Activated B cell treated with CpG ODN at 0.5 μM for 24 hours (primary cell): ENCODE measurements around the gene CDC73. TPM values are rescaled to one million over a fixed set of nuclear protein-coding genes. Genes with fewer than 3 reads are reported as not detected.

Experiments
- ATAC-seq: fragments of 200-7000 bp; cut with Tn5 transposase; one replicate; pipeline ENCODE4 v1.10.0; 2021; ENCODE audit warnings: low read depth, mild to moderate bottlenecking, moderate library complexity
- CTCF ChIA-PET: fragments of 350-600 bp; sonication (Branson Sonifier 250); formaldehyde crosslinking; loops from one replicate; lab custom pipeline; 2021; ENCODE audit warnings: antibody characterized with exemption; lab: Charles Lee
- POLR2A ChIA-PET: fragments of 350-600 bp; sonication (Branson Sonifier 250); formaldehyde crosslinking; loops from one replicate; lab custom pipeline; 2021; ENCODE audit warnings: antibody characterized with exemption; lab: Charles Lee
- DNase-seq: peaks from one replicate; pipeline ENCODE4 v3.0.0; 2022
- H3K27ac Mint-ChIP-seq: one replicate; pipeline ENCODE4 v1.8.0; 2020; ENCODE audit warnings: mixed read lengths
- H3K27me3 Mint-ChIP-seq: one replicate; pipeline ENCODE4 v1.8.0; 2021; ENCODE audit warnings: mixed read lengths
- H3K36me3 Mint-ChIP-seq: one replicate; pipeline ENCODE4 v1.8.0; 2021; ENCODE audit warnings: low read depth, mixed read lengths
- H3K4me1 Mint-ChIP-seq: one replicate; pipeline ENCODE4 v1.8.0; 2021; ENCODE audit warnings: mixed read lengths
- H3K4me3 Mint-ChIP-seq: one replicate; pipeline ENCODE4 v1.8.0; 2020; ENCODE audit warnings: mild to moderate bottlenecking, mixed read lengths
- H3K9me3 Mint-ChIP-seq: one replicate; pipeline ENCODE4 v1.8.0; 2020; ENCODE audit warnings: mixed read lengths
- intact Hi-C: fragments of 100-400 bp; cut with micrococcal nuclease; formaldehyde crosslinking; loops from one replicate; pipeline ENCODE4 v1.15.1; 2024
- total RNA-seq: library from RNA; stranded (reverse); gene quantifications from 2 replicates; pipeline ENCODE4 v1.2.3, GENCODE V29; 2022
- TF ChIP-seq, protein P1 (sequence below): fragments of 200-600 bp; IDR thresholded peaks from one replicate; pipeline ENCODE4 v1.8.0; 2022; ENCODE audit warnings: antibody characterized with exemption, mild to moderate bottlenecking

CDC73 gene
- total RNA-seq, 1 donor from 2014 or later, result 59.1 TPM

DNA sequence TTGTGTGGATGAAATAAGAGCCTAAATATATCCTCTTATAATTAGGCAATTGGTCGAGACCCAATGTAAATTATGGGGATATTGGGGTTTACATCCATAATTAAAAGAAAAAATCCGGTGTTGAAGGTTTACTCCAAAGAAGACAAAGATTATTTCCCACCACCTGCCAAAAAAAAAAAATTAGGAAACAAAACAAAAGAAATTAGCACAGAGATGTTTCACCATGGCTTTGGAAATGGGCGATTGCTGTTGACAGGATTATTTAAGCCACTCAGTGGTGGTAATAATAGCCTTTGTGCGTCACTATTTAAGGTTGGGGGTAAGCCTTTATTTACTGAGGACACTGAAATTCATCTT, 16.0 kb upstream of the CDC73 start:
- no peaks in the 10 kb centered on the region for H3K9me3 Mint-ChIP-seq
- TF ChIP-seq, protein P1, sequence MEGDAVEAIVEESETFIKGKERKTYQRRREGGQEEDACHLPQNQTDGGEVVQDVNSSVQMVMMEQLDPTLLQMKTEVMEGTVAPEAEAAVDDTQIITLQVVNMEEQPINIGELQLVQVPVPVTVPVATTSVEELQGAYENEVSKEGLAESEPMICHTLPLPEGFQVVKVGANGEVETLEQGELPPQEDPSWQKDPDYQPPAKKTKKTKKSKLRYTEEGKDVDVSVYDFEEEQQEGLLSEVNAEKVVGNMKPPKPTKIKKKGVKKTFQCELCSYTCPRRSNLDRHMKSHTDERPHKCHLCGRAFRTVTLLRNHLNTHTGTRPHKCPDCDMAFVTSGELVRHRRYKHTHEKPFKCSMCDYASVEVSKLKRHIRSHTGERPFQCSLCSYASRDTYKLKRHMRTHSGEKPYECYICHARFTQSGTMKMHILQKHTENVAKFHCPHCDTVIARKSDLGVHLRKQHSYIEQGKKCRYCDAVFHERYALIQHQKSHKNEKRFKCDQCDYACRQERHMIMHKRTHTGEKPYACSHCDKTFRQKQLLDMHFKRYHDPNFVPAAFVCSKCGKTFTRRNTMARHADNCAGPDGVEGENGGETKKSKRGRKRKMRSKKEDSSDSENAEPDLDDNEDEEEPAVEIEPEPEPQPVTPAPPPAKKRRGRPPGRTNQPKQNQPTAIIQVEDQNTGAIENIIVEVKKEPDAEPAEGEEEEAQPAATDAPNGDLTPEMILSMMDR, result no peak
- DNase-seq, result no peak
- H3K27me3 Mint-ChIP-seq, result no peaks in the 10 kb centered on the region
- POLR2A ChIA-PET, result interaction anchor here (0.8 to 5.1 kb wide), 3 partner anchors 16 to 47 kb away, joined by 3 to 42 read pairs (median 22); partner anchors contain the start of genes CDC73, RO60 and UCHL5
- ATAC-seq, result no peak
- H3K4me3 Mint-ChIP-seq, result peak overlapping the region; percentile 93
- H3K27ac Mint-ChIP-seq, result peak overlapping the region; percentile 32
- H3K4me1 Mint-ChIP-seq, result peaks cover 18% of the 10 kb centered on the region
- CTCF ChIA-PET, result interaction anchor here (1.0 kb wide), 1 partner anchor 87 kb away, joined by 3 read pairs; no protein-coding TSS in a partner anchor
- intact Hi-C loops, result loop anchor here (1.0 kb wide), 3 partner anchors 17 to 296 kb away; partner anchors contain the start of genes CDC73, RGS2, RO60 and UCHL5
- peaks cover 4% of the 10 kb centered on the region for H3K36me3 Mint-ChIP-seq

DNA sequence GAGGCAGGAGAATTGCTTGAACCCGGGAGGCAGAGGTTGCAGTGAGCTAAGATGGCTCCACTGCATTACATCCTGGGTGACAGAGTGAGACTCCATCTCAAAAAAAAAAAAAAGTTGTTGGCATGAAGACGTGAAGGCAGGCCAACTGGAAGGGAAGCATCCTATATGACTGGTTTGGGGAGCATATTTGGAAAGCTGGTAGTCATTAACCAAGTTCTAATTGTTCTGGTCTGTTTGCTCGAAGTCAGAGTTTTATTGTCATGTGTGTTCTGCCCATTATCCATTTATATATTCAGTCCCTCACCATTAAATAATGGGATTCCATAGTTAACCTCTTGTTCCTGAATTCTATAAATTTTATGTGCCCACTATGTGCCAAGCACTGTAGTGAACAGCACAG, 13.4 kb upstream of the CDC73 start:
- peaks cover 2% of the 10 kb centered on the region for H3K36me3 Mint-ChIP-seq
- POLR2A ChIA-PET, result interaction anchor here (5.1 kb wide), 1 partner anchor 13 kb away, joined by 42 read pairs; the partner anchor contains the start of gene CDC73
- ATAC-seq, result no peak
- DNase-seq, result no peak
- intact Hi-C loops, result no loop called here
- TF ChIP-seq, protein P1, result no peak
- H3K4me1 Mint-ChIP-seq, result peaks cover 16% of the 10 kb centered on the region
- H3K9me3 Mint-ChIP-seq, result no peaks in the 10 kb centered on the region
- CTCF ChIA-PET, result interaction anchor here (1.2 kb wide), 1 partner anchor 9 kb away, joined by 3 read pairs; no protein-coding TSS in a partner anchor
- H3K4me3 Mint-ChIP-seq, result no peak overlapping the region
- no peaks in the 10 kb centered on the region for H3K27me3 Mint-ChIP-seq
- no peak overlapping the region for H3K27ac Mint-ChIP-seq

GRCh38 chr1:193109619-193110018, 12.2 kb upstream of the CDC73 start:
- POLR2A ChIA-PET, result no interaction called here
- peaks cover 2% of the 10 kb centered on the region for H3K36me3 Mint-ChIP-seq
- H3K9me3 Mint-ChIP-seq, result no peaks in the 10 kb centered on the region
- ATAC-seq (no peak), DNase-seq (no peak)
- CTCF ChIA-PET, result no interaction called here
- peaks cover 6% of the 10 kb centered on the region for H3K4me1 Mint-ChIP-seq
- no peak overlapping the region for H3K27ac Mint-ChIP-seq
- H3K27me3 Mint-ChIP-seq, result no peaks in the 10 kb centered on the region
- TF ChIP-seq, protein P1, result no peak
- intact Hi-C loops, result no loop called here
- H3K4me3 Mint-ChIP-seq, result no peak overlapping the region

DNA sequence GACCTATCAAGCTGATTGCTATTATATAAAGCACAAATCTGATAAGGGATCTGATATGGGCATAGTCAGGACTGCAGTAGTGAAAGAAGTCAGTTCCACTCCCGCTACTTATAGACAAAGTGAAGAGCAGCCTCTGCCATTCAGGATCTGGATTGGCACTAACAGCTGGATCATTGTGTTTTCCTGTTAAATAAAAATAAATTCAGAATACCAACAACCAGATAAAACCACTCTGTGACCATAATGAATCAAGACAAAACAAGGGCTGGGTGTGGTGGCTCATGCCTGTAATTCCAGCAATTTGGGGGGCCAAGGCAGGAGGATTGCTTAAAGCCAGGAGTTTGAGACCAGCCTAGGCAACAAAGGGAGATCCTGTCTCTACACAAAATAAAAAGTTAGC, 11.6 kb upstream of the CDC73 start:
- no peak for ATAC-seq
- H3K4me1 Mint-ChIP-seq, result peaks cover 6% of the 10 kb centered on the region
- H3K4me3 Mint-ChIP-seq, result no peak overlapping the region
- ChIA-PET POLR2A (no interaction called here), CTCF (no interaction called here)
- intact Hi-C loops, result no loop called here
- DNase-seq, result no peak
- H3K36me3 Mint-ChIP-seq, result no peaks in the 10 kb centered on the region
- TF ChIP-seq, protein P1, result no peak
- no peaks in the 10 kb centered on the region for H3K27me3 Mint-ChIP-seq
- no peak overlapping the region for H3K27ac Mint-ChIP-seq
- H3K9me3 Mint-ChIP-seq, result no peaks in the 10 kb centered on the region

DNA sequence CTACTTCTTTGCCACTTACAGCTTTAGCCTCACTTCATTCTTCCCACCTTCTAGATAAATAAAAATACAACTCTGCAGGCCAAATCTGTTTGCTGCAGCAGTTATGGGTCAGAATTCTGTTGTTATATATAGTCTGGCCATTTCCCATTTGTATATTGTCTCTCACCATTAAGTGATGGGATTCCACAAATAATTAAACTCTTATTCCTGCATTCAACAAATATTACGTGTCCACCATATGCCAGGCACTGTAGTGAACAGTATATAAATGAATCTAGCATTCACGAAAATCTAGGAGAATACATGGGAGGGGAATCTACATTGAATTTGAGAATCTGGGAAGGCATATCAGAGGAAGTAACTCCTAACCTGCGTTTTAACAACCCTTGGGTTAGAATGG, 11.0 kb upstream of the CDC73 start:
- H3K36me3 Mint-ChIP-seq, result no peaks in the 10 kb centered on the region
- DNase-seq, result no peak
- no peak overlapping the region for H3K27ac Mint-ChIP-seq
- no peak overlapping the region for H3K4me3 Mint-ChIP-seq
- H3K9me3 Mint-ChIP-seq, result no peaks in the 10 kb centered on the region
- TF ChIP-seq, protein P1, result no peak
- CTCF ChIA-PET, result no interaction called here
- no peaks in the 10 kb centered on the region for H3K27me3 Mint-ChIP-seq
- intact Hi-C loops, result no loop called here
- H3K4me1 Mint-ChIP-seq, result peaks cover 2% of the 10 kb centered on the region
- ATAC-seq, result no peak
- POLR2A ChIA-PET, result no interaction called here
